ENCODE results near the gene DRD4.

DRD4 gene

DNA sequence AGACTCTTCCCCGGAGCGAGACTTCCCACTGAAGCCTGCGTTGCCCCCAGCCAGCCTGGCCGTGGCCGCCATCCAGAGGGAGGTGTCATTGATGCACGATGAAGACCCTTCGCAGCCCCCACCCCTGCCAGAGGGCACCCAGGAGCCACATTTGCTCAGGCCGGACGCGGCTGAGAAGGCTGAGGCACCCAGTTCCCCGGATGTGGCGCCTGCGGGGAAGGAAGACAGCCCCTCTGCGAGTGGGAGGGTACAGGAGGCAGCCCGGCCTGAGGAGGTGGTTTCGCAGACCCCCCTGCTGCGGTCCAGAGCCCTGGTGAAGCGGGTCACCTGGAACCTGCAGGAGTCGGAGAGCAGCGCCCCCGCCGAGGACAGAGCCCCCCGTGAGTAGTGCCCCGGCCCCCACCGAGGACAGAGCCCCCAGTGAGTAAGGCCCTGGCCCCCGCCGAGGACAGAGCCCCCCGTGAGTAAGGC, 27.7 kb upstream of the DRD4 start:
- DNase-seq, result no peak

DNA sequence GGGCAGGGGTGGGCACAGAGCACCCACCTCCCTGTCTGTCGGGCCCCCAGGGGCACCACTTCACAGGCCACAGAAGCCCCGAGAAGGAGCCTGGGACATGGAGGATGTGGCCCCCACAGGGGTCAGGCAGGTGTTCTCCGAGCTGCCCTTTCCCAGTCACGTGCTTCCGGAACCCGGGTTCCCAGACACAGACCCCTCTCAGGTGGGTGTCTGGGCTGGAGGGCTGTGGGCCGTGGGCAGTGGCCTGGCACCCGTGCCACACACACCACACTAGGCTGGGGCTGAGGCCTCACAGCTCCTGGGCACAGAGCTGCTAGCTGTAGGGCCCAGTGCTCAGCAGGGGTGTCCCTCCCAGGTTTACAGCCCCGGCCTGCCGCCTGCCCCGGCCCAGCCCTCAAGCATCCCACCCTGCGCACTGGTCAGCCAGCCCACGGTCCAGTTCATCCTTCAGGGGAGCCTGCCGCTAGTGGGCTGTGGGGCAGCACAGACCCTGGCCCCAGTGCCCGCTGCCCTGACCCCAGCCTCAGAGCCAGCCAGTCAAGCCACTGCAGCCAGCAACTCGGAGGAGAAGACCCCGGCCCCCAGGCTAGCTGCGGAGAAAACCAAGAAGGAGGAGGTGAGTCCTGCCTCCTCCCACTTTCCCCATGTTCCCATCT, 26.8 kb upstream of the DRD4 start:
- no peak for DNase-seq

DNA sequence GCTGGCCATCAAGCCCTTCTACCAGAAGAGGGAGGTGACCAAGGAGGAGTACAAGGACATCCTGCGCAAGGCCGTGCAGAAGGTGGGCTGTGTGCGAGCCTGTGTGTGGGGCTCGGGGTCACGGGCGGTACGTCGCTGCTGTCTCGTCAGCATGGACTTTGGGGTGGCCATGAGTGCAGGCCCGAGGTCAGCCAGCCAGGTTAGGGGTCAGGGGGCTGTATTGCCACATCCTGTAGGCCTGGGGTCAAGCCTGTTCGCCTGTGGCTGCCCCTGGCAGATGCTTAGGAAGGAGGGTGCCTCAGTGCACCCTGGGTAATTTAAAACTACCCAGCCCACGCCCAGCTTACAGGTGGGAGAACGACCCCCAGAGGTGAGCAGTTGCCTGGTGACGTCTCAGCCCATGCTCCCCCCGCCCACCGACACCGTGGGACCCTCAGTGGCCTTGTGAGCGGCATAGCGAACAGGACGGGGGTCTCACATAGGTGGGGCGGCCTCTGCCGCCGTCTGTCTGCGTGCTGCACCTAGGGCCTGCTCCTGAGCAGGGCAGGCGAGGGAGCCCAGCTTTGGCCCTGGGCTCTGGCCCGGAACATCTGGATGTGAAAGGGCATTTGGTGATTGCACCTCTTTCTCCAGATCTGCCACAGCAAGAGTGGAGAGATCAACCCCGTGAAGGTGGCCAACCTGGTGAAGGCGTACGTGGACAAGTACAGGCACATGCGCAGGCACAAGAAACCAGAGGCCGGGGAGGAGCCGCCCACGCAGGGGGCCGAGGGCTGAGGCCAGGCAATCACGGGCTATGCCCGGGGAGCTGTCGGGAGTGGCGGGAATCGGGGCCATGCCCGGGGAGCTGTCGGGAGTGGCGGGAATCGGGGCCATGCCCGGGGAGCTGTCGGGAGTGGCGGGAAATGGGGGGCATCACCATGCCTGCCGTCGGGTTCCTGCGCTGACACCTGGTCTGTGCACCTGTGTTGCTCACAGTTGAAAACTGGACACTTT, 25.8 kb upstream of the DRD4 start:
- DNase-seq, result no peak

DNA sequence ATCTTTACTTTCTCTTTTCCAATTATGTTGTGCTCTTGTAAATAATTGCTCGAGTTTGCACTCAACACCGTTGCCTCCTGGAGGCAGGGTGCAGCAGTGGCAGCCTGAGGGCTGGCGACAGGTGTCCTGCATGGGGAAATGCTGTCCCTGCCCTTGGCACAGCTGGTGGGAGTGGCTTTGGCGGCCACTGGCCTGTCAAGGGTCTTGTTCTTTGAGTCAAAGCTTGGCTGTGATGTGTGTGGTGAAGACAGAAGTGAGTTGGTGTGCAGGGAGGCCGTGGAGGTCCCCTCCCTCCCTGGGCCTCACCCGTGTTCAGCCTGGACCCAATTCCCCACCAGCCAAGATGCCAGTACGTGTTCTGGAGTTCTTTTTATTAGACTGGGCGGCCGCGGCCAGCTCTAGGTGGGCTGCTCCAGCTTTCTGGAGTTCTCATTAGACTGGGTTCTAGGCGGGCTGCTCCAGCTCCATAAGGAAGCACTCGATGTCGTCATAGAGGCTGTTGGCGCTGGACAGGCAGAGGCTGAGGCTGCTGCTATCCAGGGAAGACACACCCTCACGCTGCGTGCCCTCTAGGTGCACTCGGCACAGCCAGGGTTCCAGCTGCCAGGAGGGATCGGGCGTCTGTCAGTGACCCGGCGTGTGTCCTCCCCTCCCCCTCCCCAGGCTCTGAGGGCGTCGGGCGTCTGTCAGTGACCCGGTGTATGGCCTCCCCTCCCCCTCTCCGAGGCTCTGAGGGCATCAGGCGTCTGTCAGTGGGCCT, 24.7 kb upstream of the DRD4 start:
- no peak for DNase-seq

- no peak for DNase-seq
These were observed 24.1 kb upstream of the DRD4 start for GRCh38 chr11:612961-613300.

DNA sequence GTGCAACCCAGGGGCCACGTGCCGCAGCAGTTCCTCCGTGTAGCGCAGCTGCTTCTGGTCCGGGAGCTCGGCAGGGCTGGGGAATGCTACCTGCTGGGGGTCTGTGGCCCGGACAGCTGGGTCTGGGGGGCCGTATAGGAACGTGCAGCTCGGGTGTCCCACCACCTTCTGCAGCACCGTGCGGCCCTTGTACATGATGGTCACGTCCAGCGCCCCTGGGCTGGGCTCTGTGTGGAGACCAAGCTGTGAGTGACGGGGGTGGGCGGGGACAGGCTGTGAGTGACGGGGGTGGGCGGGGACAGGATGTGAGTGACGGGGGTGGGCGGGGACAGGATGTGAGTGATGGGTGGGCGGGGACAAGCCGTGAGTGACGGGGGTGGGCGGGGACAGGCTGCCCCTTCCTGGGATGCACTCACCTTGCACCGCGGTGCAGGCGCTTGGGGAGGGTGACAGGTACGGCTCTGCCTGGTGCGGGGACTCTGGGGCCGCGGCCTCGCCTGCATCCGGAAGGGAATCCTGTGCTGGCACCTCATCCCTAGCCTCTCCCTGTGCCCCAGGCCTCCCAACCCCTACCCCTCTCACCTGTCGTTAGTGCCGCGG, 23.6 kb upstream of the DRD4 start:
- DNase-seq, result peak in 8 of 58 donors; percentile 26 to 57 (median 33)

- no peak for DNase-seq
These were observed 22.9 kb upstream of the DRD4 start for GRCh38 chr11:614021-614622.

DNA sequence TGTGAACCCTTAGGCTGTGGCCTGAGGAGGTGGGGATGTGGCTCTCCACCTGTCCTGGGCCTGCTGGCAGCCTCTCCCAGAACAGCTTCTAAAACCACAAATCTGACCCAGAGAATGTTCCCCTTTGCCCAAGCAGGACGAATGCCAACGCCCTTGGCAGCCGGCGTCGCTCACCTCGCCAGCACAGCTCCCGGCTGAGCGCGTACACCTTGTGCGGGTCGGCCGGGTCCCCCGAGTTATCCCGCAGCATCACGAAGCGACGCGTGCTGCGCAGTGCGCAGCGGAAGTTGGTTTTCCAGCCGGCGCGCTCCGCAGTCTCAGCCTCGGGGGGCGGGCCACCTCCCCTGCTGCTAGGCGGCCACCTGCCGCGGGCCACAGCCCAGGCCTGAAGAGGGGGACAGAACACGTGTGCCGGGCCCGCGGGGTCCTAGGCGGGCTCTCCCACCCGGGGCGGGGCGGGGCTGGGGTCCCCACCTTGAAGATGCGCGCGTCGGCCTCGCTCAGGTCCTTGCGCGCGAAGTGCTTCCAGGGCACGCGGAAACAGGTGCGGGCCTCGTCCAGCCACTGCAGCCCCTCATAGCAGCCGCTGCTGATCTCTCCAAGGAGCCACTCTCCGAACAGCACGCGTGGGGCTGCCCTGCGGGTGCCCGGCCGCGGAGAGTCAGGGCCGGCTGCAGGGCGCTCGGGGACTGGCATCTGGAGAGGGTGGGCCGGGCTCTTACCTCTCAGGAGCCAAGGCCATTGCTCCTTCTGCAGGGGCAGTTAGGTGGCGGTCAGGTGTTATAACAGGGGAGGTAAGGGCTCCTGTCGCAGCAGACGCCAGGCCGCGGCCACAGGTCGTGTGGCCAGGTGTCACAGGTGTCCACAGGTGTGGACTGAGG, 22.2 kb upstream of the DRD4 start:
- DNase-seq, result no peak

- peak in 55 of 58 donors; percentile 11 to 89 (median 76) for DNase-seq
These were observed 21.4 kb upstream of the DRD4 start, which contains the start of gene IRF7 for GRCh38 chr11:615504-616319. Gene IRF7 (minus strand): TSS chr11:615950. CDS start chr11:615364, 586 bp downstream.

DNA sequence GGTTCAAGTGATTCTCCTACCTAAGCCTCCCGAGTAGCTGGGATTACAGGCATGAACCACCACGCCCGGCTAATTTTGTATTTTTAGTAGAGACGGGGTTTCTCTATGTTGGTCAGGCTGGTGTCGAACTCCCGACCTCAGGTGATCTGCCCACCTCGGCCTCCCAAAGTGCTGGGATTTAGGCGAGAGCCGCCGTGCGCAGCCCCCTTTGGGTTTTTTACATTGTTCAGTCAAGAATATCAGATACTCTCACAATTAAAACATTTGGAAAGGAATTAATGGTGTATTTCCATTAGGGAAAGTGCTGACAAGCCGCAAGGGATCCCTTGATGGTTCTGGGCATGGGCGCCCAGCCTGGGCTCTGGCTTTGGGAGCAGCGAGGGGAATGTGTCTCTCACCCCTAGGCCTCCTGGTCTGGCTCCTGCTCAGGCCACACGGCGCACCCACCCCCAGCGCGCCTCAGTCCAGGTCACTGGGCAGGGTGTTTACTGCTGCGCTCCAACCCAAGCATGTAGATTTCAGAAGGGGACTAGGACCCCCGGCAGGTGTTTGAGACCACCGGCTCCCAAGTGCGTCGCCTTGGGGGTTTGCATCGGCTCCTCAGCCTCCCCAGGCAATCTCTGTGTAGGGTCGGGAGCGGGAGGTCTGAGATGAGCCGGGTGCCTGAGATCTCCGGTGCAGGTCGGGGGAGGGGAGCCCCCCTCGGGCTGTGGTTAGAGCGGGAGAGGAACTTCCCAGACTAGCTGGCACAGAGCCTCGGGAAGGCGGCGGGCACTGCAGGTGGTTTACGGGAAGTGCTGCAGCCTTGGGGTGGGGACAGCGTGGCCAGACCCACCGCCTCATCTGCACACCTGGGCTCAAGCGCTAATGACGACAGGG, 20.5 kb upstream of the DRD4 start:
- no peak for DNase-seq

DNA sequence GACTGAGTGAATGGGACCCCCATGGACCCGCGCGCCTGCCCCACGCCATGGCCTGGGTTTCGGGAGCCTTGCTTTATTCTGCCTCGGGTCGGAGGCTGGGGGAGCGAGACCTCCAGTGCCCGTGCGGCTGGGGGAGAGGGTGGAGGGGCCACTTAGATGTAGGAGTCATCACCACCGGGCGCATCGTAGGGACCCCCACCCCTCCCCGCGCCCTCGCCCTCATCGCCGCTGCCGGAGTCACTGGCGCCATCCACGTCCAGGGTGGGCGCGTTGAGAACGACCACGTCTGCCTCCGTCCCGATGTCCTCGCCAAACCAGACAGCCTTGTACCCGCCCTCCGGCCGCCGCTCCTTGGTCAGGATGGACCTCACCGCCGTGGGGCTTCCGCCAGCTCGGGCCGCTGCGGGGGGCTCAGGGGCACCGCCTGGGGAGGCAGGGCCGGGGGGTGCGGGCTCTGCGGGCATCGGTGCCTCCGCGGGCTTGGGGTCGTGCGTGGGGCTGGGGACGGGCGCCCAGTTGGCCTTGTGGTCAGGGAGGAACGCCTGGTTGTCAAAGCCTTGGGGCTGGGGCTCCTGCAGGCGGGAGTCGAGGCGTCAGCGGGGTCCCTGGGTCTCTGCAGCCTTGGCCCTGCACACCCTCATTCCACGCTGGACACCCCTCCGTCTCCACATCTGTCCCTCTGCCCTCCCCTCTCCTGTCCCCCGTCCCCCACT, 19.7 kb upstream of the DRD4 start:
- no peak for DNase-seq

- no peak for DNase-seq
These were observed 19.0 kb upstream of the DRD4 start for GRCh38 chr11:617912-618682.

DNA sequence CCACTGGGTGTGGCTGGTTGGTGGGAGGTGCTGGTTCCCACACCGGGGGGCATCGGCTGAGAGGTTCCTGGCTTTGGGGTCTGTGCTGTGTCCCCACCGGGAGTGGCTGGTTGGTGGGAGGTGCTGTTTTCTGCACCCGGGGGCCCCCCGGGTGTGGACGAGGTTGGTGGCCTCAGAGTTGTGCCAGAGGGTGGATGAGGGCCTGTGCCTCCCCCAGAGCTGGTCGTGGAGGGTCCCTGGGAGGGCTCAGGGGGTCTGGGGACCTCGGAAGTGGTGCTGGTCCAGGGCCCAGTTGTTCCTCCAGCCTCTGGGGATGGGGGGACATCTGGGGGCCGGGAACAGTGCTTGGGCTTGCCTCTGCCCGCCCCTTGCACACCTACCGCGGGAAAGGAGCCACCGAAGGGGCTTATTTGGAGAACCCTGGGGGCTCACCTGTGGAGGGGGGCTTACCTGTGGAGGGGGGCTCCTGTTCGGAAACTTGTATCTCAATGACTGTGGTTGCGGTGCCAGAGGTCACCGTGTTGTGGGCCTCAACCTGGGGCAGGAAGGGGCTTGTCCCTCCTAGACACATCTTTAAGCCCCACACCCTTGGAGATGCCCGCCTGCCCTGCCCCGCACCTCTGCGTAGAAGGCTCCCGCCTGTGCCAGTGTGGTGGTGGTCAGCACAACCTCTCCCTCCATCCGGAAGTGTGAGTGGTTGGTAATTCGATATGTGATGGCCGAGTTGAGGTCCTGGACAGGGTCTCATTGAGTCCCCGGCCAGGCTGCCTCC, 18.0 kb upstream of the DRD4 start:
- no peak for DNase-seq

DNA sequence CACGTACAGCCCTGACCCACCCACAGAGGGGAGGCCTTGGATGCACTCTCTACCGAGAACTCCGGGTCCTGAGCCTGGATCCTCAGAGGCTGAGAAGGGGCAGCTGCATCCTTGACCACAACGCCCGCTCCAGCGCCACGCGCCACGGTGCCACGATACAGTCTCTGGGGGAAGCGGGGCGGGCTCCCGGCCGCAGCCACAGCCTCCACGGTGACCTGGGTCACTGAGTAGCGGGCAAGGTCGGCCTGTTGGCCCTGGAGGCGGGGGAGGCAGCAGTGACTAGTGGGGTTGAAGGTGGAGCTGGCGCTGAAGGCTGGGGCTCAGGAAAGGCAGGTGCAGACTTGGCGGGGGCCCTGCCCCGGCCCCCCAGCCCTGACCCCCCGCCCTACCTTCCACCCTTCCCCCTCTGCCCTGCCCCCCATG, 17.4 kb upstream of the DRD4 start:
- DNase-seq, result no peak

- no peak for DNase-seq
These were observed 16.9 kb upstream of the DRD4 start for GRCh38 chr11:620201-620600.
